Mammary epithelial cell (primary cell): ENCODE measurements around the gene KRTAP12-4.
"Not testable (repeated sequence)": the region's sequence is repeated elsewhere in the genome, so short reads cannot be mapped to it uniquely, and the experiment has no call there.

ENCODE experiments used
- EZH2 ChIP-seq: IDR thresholded peaks from 2 replicates; pipeline ENCODE4 v1.6.1; 2012; ENCODE audit warnings: low read length, inconsistent platforms, borderline replicate concordance
- TF ChIP-seq, protein P1 (sequence below), 2 donors: IDR thresholded peaks in 1 of 2; conservative IDR thresholded peaks in 1 of 2; 2 replicates each; pipeline ENCODE4 v1.5.1; 2011 to 2012; ENCODE audit warnings: inconsistent platforms in 2 of 2, low read length in 2 of 2, mild to moderate bottlenecking in 2 of 2, control low read depth in 1 of 2, low read depth in 1 of 2; ENCODE audit not compliant: insufficient read depth in 1 of 2; ENCODE audit errors: extremely low read depth in 1 of 2

DNA sequence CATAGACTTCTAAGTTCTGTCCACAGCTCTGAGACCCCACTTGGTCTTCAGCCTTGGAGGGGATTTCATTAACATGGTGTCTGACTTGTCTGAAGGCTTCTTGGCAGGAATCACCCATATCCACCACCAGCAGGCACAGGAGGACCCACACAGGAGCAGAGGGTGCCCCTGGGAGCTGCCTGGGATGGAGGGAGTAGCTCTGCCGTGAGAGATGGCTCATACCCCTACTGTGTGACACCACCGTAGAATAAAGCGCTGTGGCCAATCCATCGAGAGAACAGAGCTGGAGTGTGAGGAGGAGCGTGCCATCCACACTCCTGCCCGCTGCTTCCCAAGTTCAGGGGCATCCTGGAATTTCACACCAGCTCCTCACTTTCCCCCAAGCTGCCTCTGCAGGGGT, 30.6 kb upstream of the KRTAP12-4 start:
- TF ChIP-seq, protein P1, sequence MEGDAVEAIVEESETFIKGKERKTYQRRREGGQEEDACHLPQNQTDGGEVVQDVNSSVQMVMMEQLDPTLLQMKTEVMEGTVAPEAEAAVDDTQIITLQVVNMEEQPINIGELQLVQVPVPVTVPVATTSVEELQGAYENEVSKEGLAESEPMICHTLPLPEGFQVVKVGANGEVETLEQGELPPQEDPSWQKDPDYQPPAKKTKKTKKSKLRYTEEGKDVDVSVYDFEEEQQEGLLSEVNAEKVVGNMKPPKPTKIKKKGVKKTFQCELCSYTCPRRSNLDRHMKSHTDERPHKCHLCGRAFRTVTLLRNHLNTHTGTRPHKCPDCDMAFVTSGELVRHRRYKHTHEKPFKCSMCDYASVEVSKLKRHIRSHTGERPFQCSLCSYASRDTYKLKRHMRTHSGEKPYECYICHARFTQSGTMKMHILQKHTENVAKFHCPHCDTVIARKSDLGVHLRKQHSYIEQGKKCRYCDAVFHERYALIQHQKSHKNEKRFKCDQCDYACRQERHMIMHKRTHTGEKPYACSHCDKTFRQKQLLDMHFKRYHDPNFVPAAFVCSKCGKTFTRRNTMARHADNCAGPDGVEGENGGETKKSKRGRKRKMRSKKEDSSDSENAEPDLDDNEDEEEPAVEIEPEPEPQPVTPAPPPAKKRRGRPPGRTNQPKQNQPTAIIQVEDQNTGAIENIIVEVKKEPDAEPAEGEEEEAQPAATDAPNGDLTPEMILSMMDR (conservative IDR thresholded peaks at IDR 0.05 in 1 of 2, IDR thresholded peaks at IDR 0.05 in 1 of 2; ENCODE audit: extremely low read depth in 1 of 2, insufficient read depth in 1 of 2, low read depth in 1 of 2, low read length in 2 of 2) = not testable (repeated sequence)
- TF ChIP-seq EZH2 = not testable (repeated sequence)
